ENCODE results near the gene CRTAP.
A peak's percentile ranks its signal among the peaks of the same experiment; 100 is the strongest.
"Not testable (repeated sequence)": the region's sequence is repeated elsewhere in the genome, so short reads cannot be mapped to it uniquely, and the experiment has no call there.

The CRTAP gene

GRCh38 chr3:33113772-33114621 lies at the start of gene CRTAP:
TSS of gene CRTAP (plus strand) at chr3:33114014. CDS start at chr3:33114078, 64 bp downstream.
- peak; percentile 75 to 76 for DNase-seq (ENCODE audit: low read depth in 2 of 2)

GRCh38 chr3:33064929-33065328 lies 48.9 kb upstream of the CRTAP start:
- no peak for DNase-seq (ENCODE audit: low read depth in 2 of 2)

GRCh38 chr3:33067484-33067883 lies 46.3 kb upstream of the CRTAP start:
- DNase-seq (ENCODE audit: low read depth in 2 of 2), result no peak

- not testable (repeated sequence) for DNase-seq (ENCODE audit: low read depth in 2 of 2)
These were observed 44.0 kb upstream of the CRTAP start for GRCh38 chr3:33069862-33070261.

- DNase-seq (ENCODE audit: low read depth in 2 of 2), result no peak
These were observed 42.6 kb upstream of the CRTAP start for GRCh38 chr3:33071181-33071580.

- DNase-seq (ENCODE audit: low read depth in 2 of 2), result no peak
These were observed 41.9 kb upstream of the CRTAP start for GRCh38 chr3:33071946-33072345.

GRCh38 chr3:33074217-33075067 lies 39.4 kb upstream of the CRTAP start:
- peak; percentile 42 to 56 for DNase-seq (ENCODE audit: low read depth in 2 of 2)

- DNase-seq (ENCODE audit: low read depth in 2 of 2), result no peak
These were observed 37.8 kb upstream of the CRTAP start for GRCh38 chr3:33075995-33076394.

- no peak for DNase-seq (ENCODE audit: low read depth in 2 of 2)
These were observed 36.9 kb upstream of the CRTAP start for GRCh38 chr3:33076952-33077351.

- no peak for DNase-seq (ENCODE audit: low read depth in 2 of 2)
These were observed 35.8 kb upstream of the CRTAP start for GRCh38 chr3:33077976-33078375.

- DNase-seq (ENCODE audit: low read depth in 2 of 2), result not testable (repeated sequence)
These were observed 34.0 kb upstream of the CRTAP start for GRCh38 chr3:33079813-33080212.

- DNase-seq (ENCODE audit: low read depth in 2 of 2), result no peak
These were observed 32.0 kb upstream of the CRTAP start for GRCh38 chr3:33081812-33082211.

GRCh38 chr3:33083958-33084357 lies 29.9 kb upstream of the CRTAP start:
- no peak for DNase-seq (ENCODE audit: low read depth in 2 of 2)

GRCh38 chr3:33088691-33089090 lies 25.1 kb upstream of the CRTAP start:
- no peak for DNase-seq (ENCODE audit: low read depth in 2 of 2)

- DNase-seq (ENCODE audit: low read depth in 2 of 2), result no peak
These were observed 24.3 kb upstream of the CRTAP start for GRCh38 chr3:33089515-33089914.

- DNase-seq (ENCODE audit: low read depth in 2 of 2), result no peak
These were observed 22.1 kb upstream of the CRTAP start for GRCh38 chr3:33091746-33092145.

GRCh38 chr3:33092496-33093254 lies 21.1 kb upstream of the CRTAP start:
- DNase-seq (ENCODE audit: low read depth in 2 of 2), result no peak

GRCh38 chr3:33093847-33094246 lies 20.0 kb upstream of the CRTAP start:
- no peak for DNase-seq (ENCODE audit: low read depth in 2 of 2)

GRCh38 chr3:33095436-33095835 lies 18.4 kb upstream of the CRTAP start:
- no peak for DNase-seq (ENCODE audit: low read depth in 2 of 2)

- DNase-seq (ENCODE audit: low read depth in 2 of 2), result peak; percentile 13 to 16
These were observed 17.5 kb upstream of the CRTAP start for GRCh38 chr3:33096093-33096868.

- no peak for DNase-seq (ENCODE audit: low read depth in 2 of 2)
These were observed 14.6 kb upstream of the CRTAP start for GRCh38 chr3:33099109-33099645.
